HG02763 (cell line): ENCODE measurements around the gene G3BP2.
"Not testable (repeated sequence)": the region's sequence is repeated elsewhere in the genome, so short reads cannot be mapped to it uniquely, and the experiment has no call there.

Experiments
- ATAC-seq: cut with Tn5 transposase; IDR thresholded peaks from one replicate; pipeline ENCODE4 v1.9.1; 2021; ENCODE audit warnings: mild to moderate bottlenecking, moderate library complexity; ENCODE audit not compliant: unreplicated experiment

Gene G3BP2

DNA sequence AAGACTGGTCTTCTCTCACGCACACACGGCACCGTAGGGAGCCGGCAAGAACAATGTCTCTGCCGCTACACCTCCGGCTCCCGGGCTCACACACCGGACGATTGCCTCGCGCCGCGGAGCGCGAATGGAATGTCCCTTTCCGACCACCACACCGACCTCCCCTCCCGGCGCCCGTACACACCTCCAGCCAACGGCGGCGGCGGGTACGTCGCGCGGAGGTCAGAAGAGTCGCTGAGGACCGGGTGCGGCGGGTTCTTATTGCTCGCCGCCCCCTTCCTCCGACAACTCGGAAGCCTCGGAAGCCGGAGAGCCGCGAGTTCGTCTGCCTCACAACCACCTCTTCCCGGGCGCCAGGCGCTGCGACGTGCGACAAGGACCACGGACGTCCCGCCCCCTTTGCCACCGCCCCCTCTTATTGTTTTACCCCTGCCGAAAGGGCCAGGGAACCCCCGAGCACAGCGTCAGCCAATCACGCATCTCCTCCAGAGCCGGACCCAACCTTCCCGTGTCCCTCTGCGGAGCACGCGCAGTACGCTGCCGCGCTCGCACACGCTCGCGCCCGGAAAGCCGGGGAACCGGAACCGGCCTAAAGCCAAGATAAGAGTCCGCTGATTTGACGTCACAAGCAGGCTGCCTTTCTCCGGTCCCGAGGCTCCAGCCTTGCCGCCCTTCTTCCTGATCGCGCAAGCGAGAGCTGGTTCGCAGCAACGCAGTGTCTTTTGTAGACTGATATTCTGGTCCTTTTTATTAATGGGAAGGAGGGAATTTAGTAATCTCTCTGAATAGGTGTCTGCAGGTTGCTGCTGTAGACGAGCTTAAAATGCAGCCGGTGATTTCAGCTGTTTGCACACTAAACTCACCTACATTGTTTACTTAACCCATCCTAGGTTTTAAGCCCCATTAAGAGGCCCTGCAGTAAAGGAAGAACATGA is at the start of gene G3BP2:
Gene G3BP2 (minus strand): TSS at position 385 of the 932 bp plus-strand sequence. CDS start 11,386 bp downstream, outside the sequence.
- peak; percentile 95 for ATAC-seq

- no peak for ATAC-seq
Measured at GRCh38 chr4:75722417-75722816, 49.2 kb upstream of the G3BP2 start.

GRCh38 chr4:75718529-75718928 is 45.3 kb upstream of the G3BP2 start:
- no peak for ATAC-seq

DNA sequence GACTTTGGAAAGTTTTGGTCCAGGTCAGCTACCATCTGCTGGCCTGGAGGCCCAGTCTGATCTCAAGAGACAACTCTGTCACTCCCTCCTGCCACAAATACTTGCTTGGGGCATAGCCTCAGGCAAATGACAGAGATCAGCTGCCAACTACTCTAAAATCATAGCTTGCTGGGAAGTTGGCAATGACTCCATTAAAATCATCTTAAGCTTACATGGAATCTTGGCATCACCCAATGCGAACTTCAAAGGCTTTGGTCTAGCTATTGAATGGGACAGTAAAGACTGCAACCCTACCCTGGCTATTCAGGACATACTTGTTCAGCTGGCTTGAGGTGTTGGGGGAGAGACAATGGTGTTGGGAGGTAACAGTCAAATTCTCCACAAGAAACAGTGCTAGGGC is 44.2 kb upstream of the G3BP2 start:
- ATAC-seq, result no peak

GRCh38 chr4:75716054-75716453 is 42.8 kb upstream of the G3BP2 start:
- not testable (repeated sequence) for ATAC-seq

DNA sequence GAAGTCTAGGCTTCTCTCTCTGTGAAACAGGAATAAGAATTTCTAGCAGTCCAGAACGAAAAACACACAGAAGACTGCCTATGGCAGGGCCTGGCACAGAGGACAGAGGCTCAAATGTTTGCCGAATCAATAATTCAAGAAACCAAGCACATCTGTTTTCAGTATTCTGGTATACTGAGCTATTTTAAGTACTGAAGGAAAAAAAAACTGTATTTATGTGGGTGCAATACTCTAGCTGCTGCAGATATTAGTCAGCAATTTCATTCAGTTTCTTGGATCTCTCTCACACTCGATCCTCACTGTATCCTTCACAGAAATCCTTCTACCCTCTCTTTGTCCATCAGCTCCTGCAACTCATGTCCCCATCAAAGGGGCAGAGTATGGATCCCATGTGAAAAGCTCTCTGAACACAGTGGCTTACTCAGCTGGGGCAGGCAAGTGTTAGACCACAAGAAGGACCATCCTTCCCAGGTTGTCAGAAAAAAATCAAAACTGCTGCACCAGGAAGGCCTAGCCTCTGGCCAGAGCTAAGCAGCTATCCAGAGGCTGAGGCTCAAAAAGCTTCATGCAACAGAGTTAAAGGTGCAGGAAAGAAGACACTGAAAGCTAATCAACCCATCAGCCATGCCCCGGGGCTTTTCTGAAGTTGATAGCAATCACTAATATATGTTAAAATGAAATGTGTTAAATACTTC is 42.0 kb upstream of the G3BP2 start:
- ATAC-seq, result no peak

DNA sequence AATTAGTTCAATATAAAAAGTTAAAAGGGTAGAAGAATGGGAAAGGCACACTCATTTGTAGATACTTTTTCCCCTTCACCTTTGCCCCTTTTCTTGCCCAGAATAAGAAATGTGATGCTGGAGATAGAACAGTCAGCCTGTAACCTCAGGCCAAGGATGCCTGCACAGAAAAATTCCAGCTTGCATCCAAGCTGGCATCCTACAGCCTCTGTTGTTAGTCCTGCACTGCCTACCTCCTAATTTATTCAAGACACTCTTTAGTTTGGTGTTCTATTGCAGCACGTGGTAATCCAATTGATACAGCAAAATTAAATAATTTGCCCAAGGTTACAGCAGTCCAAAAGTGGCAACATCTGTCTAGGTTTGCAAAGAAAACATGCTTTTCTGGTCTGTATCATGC is 41.5 kb upstream of the G3BP2 start:
- no peak for ATAC-seq

GRCh38 chr4:75714011-75714410 is 40.8 kb upstream of the G3BP2 start:
- no peak for ATAC-seq

- no peak for ATAC-seq
Measured at GRCh38 chr4:75710246-75710645, 37.0 kb upstream of the G3BP2 start.

DNA sequence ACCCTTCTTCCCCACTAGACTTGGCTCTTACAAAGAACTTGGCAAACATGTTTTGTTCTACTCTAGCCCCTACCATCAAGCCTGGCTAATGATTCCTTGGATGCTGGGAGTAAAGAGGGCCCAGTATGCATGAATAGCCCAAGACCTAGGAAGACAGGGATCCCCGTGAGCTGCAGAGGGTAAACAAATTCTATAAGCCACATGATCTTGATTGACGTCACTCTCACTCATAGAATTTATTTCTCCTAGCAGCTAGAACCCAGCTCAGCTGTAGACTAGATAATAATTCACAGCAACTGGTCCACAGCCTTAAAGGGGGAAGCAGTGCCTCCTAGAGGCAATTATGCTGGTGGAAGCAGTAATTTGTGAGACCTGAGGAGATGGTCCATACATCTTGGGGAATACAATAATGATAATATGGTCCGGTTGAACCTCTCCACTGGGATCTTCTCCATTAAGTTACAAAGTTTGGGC is 35.0 kb upstream of the G3BP2 start:
- no peak for ATAC-seq

DNA sequence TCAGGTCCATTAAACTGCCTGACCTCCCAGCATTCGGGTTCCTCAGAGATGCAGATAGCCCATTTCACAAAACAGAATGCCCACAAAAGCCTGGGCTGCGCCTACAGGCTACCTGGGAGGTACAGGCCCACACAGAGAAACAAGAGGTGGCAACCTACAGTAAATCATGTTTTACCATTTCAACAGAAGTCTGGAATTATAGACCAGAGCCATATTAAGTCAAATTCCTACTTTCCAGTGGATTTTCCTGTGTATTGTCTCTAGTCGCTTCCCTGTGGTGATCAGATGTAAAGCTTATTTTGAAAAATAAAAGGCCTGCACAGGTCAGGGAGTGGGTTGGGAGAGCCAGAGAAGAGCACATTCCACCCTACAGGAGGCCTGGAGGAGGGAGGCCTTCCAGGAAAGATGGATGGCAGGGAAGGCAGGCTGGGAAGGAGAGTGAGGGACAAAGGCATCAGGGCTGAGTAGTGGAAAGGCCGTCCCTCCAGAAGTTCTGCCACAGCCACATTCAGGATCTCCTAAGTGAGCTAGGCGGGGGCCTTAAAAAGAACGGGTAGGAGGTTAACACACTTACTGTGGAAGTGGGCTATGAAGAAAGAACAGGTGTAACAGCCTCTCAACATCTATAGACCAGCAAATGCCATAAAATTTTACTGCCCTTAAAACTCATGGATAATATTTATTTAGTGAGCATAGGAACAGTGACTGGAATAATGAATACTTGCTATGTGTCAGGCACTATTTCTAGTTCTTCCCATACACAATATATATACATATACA is 32.2 kb upstream of the G3BP2 start:
- ATAC-seq, result no peak

- ATAC-seq, result no peak
Measured at GRCh38 chr4:75702919-75703411, 29.8 kb upstream of the G3BP2 start.

- no peak for ATAC-seq
Measured at GRCh38 chr4:75699299-75699698, 26.1 kb upstream of the G3BP2 start.

DNA sequence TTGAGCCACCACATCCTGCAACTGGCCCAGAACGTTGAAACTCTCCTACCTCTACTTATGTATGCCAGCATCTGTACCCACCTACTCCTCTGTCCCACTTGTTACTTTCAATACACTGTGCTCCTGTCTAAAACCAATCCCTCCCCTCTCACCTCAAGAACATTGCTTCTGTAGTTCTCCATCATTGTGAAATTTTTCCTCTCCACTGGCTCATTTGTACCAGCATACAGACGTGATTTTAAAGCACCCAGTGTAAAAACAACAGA is 25.7 kb upstream of the G3BP2 start:
- peak; percentile 31 for ATAC-seq

GRCh38 chr4:75698162-75698962 is 25.2 kb upstream of the G3BP2 start:
- peak; percentile 90 for ATAC-seq

DNA sequence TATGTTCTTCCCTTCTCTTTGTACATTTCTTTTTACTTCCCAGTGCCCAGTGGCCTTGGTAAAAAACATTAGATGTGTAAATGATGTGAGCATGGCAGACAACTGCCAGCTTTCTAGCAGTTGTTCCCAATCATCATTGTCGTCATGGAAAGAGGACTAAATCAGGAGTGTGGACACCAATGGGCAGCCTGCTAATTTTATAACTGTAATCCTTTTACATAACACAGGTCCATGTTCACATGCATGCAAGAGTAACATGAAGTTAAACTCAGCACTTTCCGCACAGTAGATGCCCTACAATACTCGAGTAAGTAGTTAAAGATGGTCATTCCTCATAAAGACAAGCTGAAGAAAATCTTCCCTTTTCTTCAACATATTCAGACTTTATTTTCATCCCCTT is 23.4 kb upstream of the G3BP2 start:
- ATAC-seq, result no peak

- no peak for ATAC-seq
Measured at GRCh38 chr4:75696071-75696470, 22.9 kb upstream of the G3BP2 start.

GRCh38 chr4:75692066-75692465 is 18.9 kb upstream of the G3BP2 start:
- not testable (repeated sequence) for ATAC-seq

DNA sequence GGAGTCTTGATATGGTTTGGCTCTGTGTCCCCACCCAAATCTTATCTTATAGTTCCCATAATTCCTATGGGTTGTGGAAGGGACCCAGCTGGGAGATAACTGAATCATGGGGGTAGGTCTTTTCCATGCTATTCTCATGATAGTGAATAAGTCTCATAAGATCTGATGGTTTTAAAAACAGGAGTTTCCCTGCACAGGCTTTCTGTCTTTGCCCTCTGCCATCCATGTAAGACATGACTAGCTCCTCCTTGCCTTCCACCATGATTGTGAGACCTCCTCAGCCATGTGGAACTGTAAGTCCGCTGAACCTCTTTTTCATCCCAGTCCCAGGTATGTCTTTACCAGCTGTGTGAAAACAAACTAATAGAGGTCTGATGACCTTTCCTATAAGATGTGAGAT is 13.9 kb upstream of the G3BP2 start:
- not testable (repeated sequence) for ATAC-seq

GRCh38 chr4:75686346-75686745 is 13.1 kb upstream of the G3BP2 start:
- no peak for ATAC-seq
